PFSK-1 (cell line): ENCODE data around the gene CSNK2B.

Source experiments
- POLR2AphosphoS5 ChIP-seq: IDR thresholded peaks from 2 replicates; pipeline ENCODE4 v1.6.1; 2012; ENCODE audit warnings: low read depth, mild to moderate bottlenecking, control low read depth, low read length, moderate library complexity
- TAF1 ChIP-seq: IDR thresholded peaks from 2 replicates; pipeline ENCODE4 v1.6.1; 2012; ENCODE audit warnings: low read length, control low read depth, borderline replicate concordance; ENCODE audit not compliant: insufficient read depth

GRCh38 chr6:31710523-31711219 is 44.8 kb downstream of the CSNK2B start:
- TF ChIP-seq TAF1: no peak
- no peak for TF ChIP-seq POLR2AphosphoS5
